KOPT-K1 (cell line): ENCODE measurements around the gene LRRC75A.
"Not testable (repeated sequence)": the region's sequence is repeated elsewhere in the genome, so short reads cannot be mapped to it uniquely, and the experiment has no call there.

Experiments used
- H3K27ac ChIP-seq: fragments of 200-600 bp; sonication (generic); 2 replicates; pipeline ENCODE4 v1.5.1; 2016; ENCODE audit warnings: antibody characterized with exemption, mild to moderate bottlenecking, low read depth, low read length; ENCODE audit not compliant: poor library complexity, severe bottlenecking
- H3K36me3 ChIP-seq: fragments of 200-600 bp; sonication (generic); 2 replicates; pipeline ENCODE4 v1.5.1; 2017; ENCODE audit warnings: antibody characterized with exemption, mild to moderate bottlenecking, low read length, moderate library complexity; ENCODE audit not compliant: insufficient read depth
- H3K9me3 ChIP-seq: fragments of 200-600 bp; sonication (generic); 2 replicates; pipeline ENCODE4 v1.5.1; 2017; ENCODE audit warnings: antibody characterized with exemption, low read length, mild to moderate bottlenecking; ENCODE audit not compliant: insufficient read depth, poor library complexity, severe bottlenecking

LRRC75A gene

DNA sequence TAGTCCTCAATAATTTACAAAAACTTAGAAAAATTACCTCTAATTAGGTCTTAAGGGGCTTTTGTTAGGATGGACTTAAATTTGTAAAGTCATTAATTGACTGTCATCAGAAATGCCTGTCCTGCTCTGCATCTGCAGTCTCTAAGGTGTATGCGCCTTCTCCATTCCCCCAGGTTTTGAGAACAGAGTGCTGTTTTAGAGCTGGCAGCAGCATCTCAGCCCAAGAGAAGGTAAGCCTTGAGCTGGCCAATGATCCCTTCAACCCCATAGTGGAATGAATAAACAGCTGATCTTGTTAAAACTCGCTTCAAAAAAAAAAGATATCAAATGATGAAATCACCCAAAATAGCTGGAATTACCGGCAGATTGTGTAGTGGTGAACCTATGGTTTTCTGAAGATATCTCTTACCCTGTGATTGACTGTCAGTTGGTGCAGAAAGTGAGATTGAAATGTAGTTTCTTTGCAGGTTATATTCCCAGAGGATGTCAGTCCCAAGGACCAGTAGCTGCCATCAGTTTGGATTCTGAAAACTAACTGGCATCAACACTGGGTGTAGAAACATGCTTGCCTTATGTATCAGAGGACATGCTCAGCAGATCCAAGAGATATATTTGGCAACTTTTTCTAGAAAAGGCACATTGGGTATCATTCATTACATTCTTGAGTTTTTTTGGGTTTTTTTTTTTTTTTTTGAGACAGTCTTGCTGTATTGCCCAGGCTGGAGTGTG, 50.9 kb downstream of the LRRC75A start:
- H3K36me3 ChIP-seq: peaks cover 67% of the 10 kb centered on the region
- peak overlapping the region; percentile 93 for H3K27ac ChIP-seq
- no peaks in the 10 kb centered on the region for H3K9me3 ChIP-seq

- H3K27ac ChIP-seq: peak overlapping the region; percentile 93
- not testable (repeated sequence) for H3K9me3 ChIP-seq
- H3K36me3 ChIP-seq: peaks cover 60% of the 10 kb centered on the region
Observed at GRCh38 chr17:16440354-16440753, 51.6 kb downstream of the LRRC75A start.

DNA sequence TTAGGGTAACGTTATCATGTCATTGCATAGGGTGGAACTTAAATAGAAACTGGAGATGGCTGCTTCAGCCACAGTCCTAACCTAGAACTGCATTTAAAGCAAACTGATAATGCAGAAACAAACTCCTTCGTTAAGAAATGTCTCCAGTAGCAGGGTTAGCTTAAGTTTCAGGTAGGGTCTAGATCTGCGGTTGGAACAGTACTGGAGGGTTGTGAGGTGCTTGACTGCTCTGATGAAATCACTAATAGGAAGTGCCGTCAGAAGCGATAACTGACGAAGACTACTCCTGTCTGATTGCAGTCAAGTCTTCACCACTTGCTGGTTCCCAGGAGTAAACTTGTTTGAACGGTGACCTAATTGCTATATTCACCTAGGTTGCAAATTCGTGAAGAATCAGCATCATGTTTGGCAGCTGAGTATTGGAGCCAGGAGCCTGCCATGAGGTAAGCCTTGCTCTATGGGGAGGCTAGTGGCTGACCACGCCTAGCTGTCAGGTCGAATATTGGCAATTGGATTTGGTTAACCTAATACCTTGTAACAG, 52.1 kb downstream of the LRRC75A start:
- Histone ChIP-seq H3K9me3 (no peaks in the 10 kb centered on the region), H3K36me3 (peaks cover 56% of the 10 kb centered on the region), H3K27ac (peak overlapping the region; percentile 93)

DNA sequence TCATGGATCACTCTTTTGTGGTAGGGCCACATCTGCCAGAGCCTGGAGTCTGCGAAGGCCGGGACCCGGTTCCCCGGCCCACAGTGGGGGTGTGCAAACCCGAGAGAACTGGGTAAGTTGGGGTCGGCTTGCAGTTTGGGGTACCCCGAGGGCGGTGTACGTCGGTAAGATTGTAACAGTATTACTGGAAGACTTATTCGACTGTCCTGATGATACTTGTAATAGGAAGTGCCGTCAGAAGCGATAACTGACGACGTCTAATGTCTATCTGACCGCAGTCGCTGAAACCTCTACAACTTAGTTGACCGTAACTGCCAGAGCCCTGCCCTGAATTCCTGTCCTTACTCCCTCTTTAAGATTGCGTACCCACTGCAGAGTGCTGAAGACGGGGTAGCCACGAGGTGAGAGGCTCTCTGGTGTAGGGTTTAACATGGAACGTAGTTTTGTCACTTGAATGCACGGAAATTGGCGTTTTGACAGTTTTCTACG, 52.6 kb downstream of the LRRC75A start:
- H3K27ac ChIP-seq: peak overlapping the region; percentile 93
- H3K36me3 ChIP-seq: peaks cover 50% of the 10 kb centered on the region

DNA sequence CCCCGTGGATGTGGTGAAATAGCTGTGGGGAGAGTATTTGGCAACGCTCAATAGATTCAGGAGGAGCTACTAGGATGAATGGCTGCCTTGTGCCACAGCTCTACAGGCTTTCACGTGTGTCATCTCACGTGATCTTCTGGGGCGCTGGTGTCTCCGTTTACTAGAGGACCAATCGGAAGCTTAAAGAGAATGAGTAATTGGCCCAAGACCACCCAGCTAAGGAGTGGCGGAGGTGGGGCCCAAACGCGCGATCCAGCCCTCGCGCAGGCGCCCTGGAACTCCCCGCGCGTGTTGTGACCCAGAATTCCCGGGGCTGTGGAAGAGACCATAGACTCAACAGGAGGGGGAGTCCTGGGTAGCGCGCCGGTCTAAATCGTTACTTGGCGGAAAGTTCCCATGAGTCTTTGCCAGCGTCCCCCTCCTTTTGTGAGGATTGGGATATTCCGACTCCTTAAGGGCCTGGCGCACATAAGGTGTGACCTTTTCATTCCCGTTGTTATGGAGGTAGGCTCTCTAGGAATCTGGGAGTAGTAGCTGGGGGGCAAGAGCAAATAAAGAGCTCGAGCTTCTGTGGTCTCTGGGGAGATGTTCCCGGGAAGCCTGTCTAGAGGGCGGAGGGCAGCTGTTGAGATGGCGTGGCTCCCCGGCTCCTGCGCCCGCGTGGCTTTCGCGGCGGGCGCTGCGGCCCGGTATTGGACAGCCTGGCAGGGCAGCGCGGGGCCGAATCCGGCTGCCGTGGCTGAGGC, 53.3 kb downstream of the LRRC75A start:
- H3K36me3 ChIP-seq: peaks cover 46% of the 10 kb centered on the region
- peak overlapping the region; percentile 93 for H3K27ac ChIP-seq
- H3K9me3 ChIP-seq: no peaks in the 10 kb centered on the region

More for the DNA sequence above, 52.6 kb downstream of the LRRC75A start:
- H3K9me3 ChIP-seq: no peaks in the 10 kb centered on the region

DNA sequence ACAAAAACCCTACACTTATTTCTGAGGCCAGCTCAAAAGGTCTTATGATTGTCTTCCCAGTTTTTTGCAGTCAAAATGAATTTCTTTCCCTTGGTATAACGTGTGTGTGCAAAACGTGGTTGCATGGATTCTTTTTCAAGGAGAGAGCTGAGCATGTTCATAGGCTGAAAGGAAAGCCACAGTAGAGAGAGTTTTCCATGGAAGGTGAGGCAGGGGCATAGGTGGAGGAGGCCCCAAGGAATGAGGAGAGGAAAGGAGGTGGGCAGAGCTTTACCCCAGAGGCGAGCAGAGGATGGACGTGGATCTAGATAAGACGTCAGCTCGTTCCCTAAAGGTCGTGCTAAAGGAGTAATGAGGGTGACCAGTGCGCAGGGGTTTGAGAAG, 53.8 kb downstream of the LRRC75A start:
- peaks cover 43% of the 10 kb centered on the region for H3K36me3 ChIP-seq
- peak overlapping the region; percentile 90 for H3K27ac ChIP-seq
- no peaks in the 10 kb centered on the region for H3K9me3 ChIP-seq

- peaks cover 35% of the 10 kb centered on the region for H3K36me3 ChIP-seq
- H3K9me3 ChIP-seq: no peaks in the 10 kb centered on the region
- H3K27ac ChIP-seq: no peak overlapping the region
Observed at GRCh38 chr17:16437083-16437482, 54.9 kb downstream of the LRRC75A start.

DNA sequence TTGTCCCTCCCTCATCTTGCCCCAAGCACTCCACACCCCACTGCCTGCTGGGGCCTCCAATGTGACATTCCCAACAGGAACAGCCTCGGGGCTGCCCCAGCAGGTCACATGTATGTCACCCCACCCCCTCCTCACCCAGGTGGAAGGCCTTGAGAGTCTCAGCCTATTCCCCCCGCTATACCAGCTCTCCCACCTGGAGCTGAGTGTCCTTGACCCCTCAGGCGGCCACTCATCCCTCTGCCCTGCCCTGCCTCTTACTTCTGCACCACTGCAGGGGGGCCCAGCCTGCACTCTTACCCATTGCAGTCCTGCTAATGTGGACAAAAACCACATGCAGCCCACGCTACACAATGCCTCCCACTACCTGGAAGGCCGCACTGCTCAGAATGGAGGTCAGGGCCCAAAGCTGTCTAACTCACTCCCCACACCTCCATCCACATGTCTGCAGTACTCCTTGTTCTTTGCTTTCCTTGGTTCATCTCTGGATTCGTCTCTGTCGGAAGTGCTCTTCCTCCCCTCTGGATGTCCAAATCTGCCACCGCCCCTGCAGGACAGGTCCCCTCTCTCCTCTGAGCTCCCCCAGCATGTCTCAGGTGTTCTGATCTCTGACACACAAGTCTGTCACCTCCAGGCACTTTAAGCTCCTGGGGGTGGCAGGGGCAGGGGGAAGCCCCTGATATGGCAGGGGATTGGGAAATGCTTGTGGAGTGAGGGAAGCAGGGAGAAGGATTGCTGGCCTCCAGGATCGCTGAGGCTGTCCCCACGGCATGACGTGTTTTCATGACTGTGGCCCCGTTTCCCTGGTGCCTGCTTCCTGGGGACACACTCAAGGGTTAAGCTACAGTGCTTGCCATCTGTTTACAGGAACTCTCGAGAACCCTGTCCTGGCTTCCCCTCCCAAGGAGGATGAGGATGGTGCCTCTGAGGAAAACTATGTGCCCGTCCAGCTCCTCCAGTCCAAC, 55.8 kb downstream of the LRRC75A start:
- H3K9me3 ChIP-seq: no peaks in the 10 kb centered on the region
- peaks cover 28% of the 10 kb centered on the region for H3K36me3 ChIP-seq
- no peak overlapping the region for H3K27ac ChIP-seq

DNA sequence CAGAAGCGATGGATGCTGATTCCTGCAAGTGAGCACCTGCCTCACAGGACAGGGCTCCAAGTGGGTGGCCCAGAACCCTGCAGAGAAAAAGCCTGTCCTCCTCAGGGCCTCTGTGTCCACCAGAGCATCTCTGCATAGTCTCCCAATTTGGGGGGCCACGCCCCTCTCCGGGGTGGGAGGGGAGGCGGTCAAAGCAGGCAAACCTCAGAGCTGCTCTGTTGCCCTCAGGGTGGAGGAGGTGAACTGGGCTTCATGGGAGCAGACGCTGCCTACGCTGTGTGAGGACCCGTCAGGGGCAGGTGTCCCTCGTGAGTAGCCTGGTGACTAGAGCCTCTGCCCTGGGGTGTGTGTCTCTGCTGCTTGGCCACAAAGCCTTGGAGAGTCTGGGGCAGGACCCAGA, 57.3 kb downstream of the LRRC75A start:
- no peak overlapping the region for H3K27ac ChIP-seq
- peaks cover 13% of the 10 kb centered on the region; the same call in 1 of the 2 replicates for H3K36me3 ChIP-seq
- no peaks in the 10 kb centered on the region for H3K9me3 ChIP-seq

DNA sequence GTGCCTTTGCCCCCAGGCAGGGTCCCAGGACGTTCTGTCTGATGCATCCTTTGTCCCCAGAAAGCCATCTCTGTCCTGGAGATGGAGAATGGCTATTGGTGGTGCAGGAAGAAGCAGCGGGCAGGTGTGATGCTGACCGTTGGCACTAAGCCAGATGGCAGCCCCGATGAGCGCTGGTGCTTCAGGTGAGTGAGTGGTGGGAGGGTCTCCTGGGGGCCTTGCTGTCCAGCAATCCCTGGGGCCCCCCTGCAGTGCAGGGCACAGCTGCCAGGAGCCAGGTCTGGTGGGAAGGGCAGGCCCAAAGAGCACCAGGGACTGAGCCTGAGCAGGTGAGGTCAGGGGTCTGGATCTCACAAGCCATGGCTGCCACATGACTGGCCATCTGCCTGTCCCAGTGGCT, 58.5 kb downstream of the LRRC75A start:
- Histone ChIP-seq H3K36me3 (peaks cover 21% of the 10 kb centered on the region), H3K27ac (no peak overlapping the region), H3K9me3 (no peaks in the 10 kb centered on the region)

- no peak overlapping the region for H3K27ac ChIP-seq
- H3K36me3 ChIP-seq: peaks cover 36% of the 10 kb centered on the region
- H3K9me3 ChIP-seq: no peaks in the 10 kb centered on the region
Observed at GRCh38 chr17:16432017-16432416, 60.0 kb downstream of the LRRC75A start.

- Histone ChIP-seq H3K9me3 (no peaks in the 10 kb centered on the region), H3K36me3 (peaks cover 50% of the 10 kb centered on the region), H3K27ac (no peak overlapping the region)
Observed at GRCh38 chr17:16430650-16431049, 61.3 kb downstream of the LRRC75A start.

GRCh38 chr17:16429083-16429482, 62.9 kb downstream of the LRRC75A start:
- Histone ChIP-seq H3K9me3 (no peaks in the 10 kb centered on the region), H3K27ac (no peak overlapping the region), H3K36me3 (peaks cover 58% of the 10 kb centered on the region)

DNA sequence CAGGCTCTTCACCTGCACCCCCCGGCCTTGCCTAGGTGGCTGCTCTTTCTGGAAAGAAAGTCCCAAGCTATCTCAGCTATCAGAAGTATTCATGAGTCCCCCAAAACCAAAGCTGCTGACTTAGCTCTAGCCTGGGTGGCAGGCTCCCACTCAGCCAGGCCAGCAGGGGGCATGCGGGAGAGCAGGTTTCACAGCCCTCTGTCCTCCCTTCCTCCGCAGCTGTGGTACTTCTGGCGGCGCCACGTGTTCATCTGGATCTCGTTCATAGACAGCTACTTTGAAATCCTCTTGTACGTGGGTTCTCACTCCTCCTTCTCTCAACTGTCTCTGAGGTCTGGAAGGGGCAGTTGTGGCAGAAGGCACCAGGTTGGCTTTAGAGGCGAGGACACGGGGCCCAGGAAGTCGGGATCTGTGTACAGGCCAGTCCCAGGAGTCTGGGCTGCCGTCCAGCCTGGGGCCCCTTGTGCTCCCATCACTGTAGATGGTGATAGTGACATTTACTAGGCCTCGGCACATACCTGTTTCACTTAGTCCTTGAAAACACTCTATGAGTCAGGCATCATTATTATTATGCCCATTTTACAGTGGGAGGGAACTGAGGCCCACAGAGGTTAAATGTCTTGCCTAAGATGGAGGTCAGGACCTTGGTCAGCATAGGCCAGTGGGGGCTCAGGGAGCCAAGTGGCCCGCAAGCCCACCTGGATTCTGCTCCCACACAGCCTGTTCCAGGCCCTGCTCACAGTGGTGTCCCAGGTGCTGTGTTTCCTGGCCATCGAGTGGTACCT, 63.7 kb downstream of the LRRC75A start:
- Histone ChIP-seq H3K36me3 (peaks cover 57% of the 10 kb centered on the region), H3K27ac (peak overlapping the region; percentile 15), H3K9me3 (no peaks in the 10 kb centered on the region)
